CD4-positive, alpha-beta T cell treated with Interleukin-2 at 100 ng/mL for 4 hours (primary cell): ENCODE results near the gene PRSS12.
"Not testable (repeated sequence)": the region's sequence is repeated elsewhere in the genome, so short reads cannot be mapped to it uniquely, and the experiment has no call there.

ENCODE experiments used
- DNase-seq: peaks from one replicate; pipeline ENCODE4 v3.0.0-alpha.2; 2020; ENCODE audit warnings: low spot score

PRSS12 gene

GRCh38 chr4:118318931-118319330 lies 33.9 kb downstream of the PRSS12 start:
- DNase-seq = no peak

GRCh38 chr4:118317691-118318090 lies 35.1 kb downstream of the PRSS12 start:
- DNase-seq = no peak

- DNase-seq = no peak
These were observed 38.6 kb downstream of the PRSS12 start for GRCh38 chr4:118314221-118314620.

GRCh38 chr4:118313098-118313497 lies 39.7 kb downstream of the PRSS12 start:
- no peak for DNase-seq

- no peak for DNase-seq
These were observed 44.3 kb downstream of the PRSS12 start for GRCh38 chr4:118308306-118309030.

GRCh38 chr4:118307643-118308042 lies 45.2 kb downstream of the PRSS12 start:
- no peak for DNase-seq

GRCh38 chr4:118299619-118300018 lies 53.2 kb downstream of the PRSS12 start:
- DNase-seq = not testable (repeated sequence)

- DNase-seq = no peak
These were observed 56.1 kb downstream of the PRSS12 start for GRCh38 chr4:118296729-118297128.

- no peak for DNase-seq
These were observed 61.9 kb downstream of the PRSS12 start for GRCh38 chr4:118290951-118291350.

- no peak for DNase-seq
These were observed 63.0 kb downstream of the PRSS12 start for GRCh38 chr4:118289794-118290193.

- DNase-seq = no peak
These were observed 64.9 kb downstream of the PRSS12 start for GRCh38 chr4:118287711-118288451.

- no peak for DNase-seq
These were observed 66.1 kb downstream of the PRSS12 start for GRCh38 chr4:118286685-118287084.

GRCh38 chr4:118285931-118286330 lies 66.9 kb downstream of the PRSS12 start:
- DNase-seq = no peak

- DNase-seq = no peak
These were observed 68.6 kb downstream of the PRSS12 start for GRCh38 chr4:118284169-118284568.

GRCh38 chr4:118282692-118283091 lies 70.1 kb downstream of the PRSS12 start:
- no peak for DNase-seq

- DNase-seq = no peak
These were observed 71.0 kb downstream of the PRSS12 start for GRCh38 chr4:118281611-118282442.

- peak; percentile 51 for DNase-seq
These were observed 72.1 kb downstream of the PRSS12 start for GRCh38 chr4:118280501-118281218.

- no peak for DNase-seq
These were observed 72.8 kb downstream of the PRSS12 start for GRCh38 chr4:118279920-118280432.

GRCh38 chr4:118279328-118279727 lies 73.5 kb downstream of the PRSS12 start:
- DNase-seq = no peak

- DNase-seq = peak; percentile 97
These were observed 74.1 kb downstream of the PRSS12 start for GRCh38 chr4:118278473-118279274.

GRCh38 chr4:118277243-118277642 lies 75.6 kb downstream of the PRSS12 start:
- no peak for DNase-seq
